Testis (tissue), 3 donors: Measurements from ENCODE around the gene EXOC4. TPM values are rescaled to one million over a fixed set of nuclear protein-coding genes. Genes with fewer than 3 reads are reported as not detected.

ENCODE experiments used
- DNase-seq: peaks from one replicate; pipeline ENCODE4 v3.0.0-alpha.2; 2019
- H3K27ac ChIP-seq, 2 donors: fragments of 200-600 bp; sonication (generic); one replicate each; pipeline ENCODE4 v1.5.1; 2019
- H3K27me3 ChIP-seq: fragments of 200-600 bp; sonication (generic); one replicate; pipeline ENCODE4 v1.5.1; 2019
- H3K36me3 ChIP-seq: fragments of 200-600 bp; sonication (generic); one replicate; pipeline ENCODE4 v1.5.1; 2017; ENCODE audit warnings: low read depth; ENCODE audit errors: missing control alignments
- H3K4me1 ChIP-seq: fragments of 200-600 bp; sonication (generic); one replicate; pipeline ENCODE4 v1.5.1; 2019
- H3K4me3 ChIP-seq, 2 donors: fragments of 200-600 bp; sonication (generic); one replicate each; pipeline ENCODE4 v1.5.1; 2017 to 2019
- H3K9me3 ChIP-seq: fragments of 200-600 bp; sonication (generic); one replicate; pipeline ENCODE4 v1.5.1; 2017
- POLR2A ChIP-seq: fragments of 450-650 bp; IDR thresholded peaks from one replicate; pipeline ENCODE4 v1.6.1; 2017; ENCODE audit warnings: antibody characterized with exemption, mild to moderate bottlenecking, moderate library complexity
- WGBS, 2 donors: methylation state at CpG; one replicate each; pipeline ENCODE4 v1.1.5; 2018; 5-methylcytosine and 5-hydroxymethylcytosine counted together
- intact Hi-C: fragments of 100-400 bp; cut with DNase I; formaldehyde crosslinking; loops from one replicate; pipeline ENCODE4 v1.15.1; 2023; ENCODE audit warnings: low total_unique reads
- polyA plus RNA-seq: library from polyadenylated mRNA; stranded (reverse); fragments of 350-450 nt; fragmentation: Illumina TruSeq; extraction: RNeasy Lipid Tissue Mini Kit (QIAGEN cat#74804); gene quantifications from one replicate; pipeline ENCODE4 v1.2.3, GENCODE V29; 2014; ENCODE audit warnings: low read depth, low replicate concordance; ENCODE audit not compliant: insufficient read depth
- total RNA-seq, 2 donors: library from RNA; depleted of rRNA; stranded (reverse); fragments of >200 nt; gene quantifications; one replicate each; pipeline ENCODE4 v1.2.3, GENCODE V29; 2016
- TF ChIP-seq, protein P1 (sequence below), 3 experiments: fragments of 450-650 bp in 2 of 3; fragments of 200-600 bp in 1 of 3; sonication (generic) in 1 of 3; IDR thresholded peaks; one replicate each; pipeline ENCODE4 v1.5.1; 2016 to 2019; ENCODE audit warnings: antibody characterized with exemption in 3 of 3, mild to moderate bottlenecking in 2 of 3, moderate library complexity in 1 of 3

EXOC4 gene
- total and polyA plus RNA-seq, 3 donors from 2014 or later = 47.4 to 169 (median 142) TPM

DNA sequence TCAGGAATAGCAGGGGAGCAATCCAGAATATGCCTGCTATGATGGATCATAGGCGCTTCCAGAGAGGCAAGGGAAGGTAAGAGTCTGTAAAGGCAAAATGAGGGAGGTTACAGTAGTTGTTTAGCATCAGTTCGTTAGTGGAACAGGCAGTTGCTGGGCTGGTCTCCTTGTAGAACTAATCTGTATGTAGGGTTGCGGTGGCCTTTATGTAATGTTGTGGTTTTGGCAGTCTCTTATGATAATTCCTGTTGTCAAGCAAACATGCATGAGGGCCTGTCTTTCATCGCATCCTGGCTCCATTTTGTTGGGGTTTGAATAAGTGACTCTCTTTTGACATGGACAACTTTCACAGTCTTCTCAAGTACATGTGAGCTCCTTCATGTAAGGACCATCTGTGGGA is 446.5 kb downstream of the EXOC4 start:
- intact Hi-C loops = no loop called here
- Histone ChIP-seq H3K9me3 (no peaks in the 10 kb centered on the region), H3K4me3 (no peak overlapping the region), H3K4me1 (no peaks in the 10 kb centered on the region), H3K36me3 (no peaks in the 10 kb centered on the region), H3K27me3 (no peaks in the 10 kb centered on the region), H3K27ac (no peak overlapping the region)
- WGBS, 2 donors = 81 to 92% methylated on average over 4 of the region's 4 CpGs
- TF ChIP-seq, protein P1, sequence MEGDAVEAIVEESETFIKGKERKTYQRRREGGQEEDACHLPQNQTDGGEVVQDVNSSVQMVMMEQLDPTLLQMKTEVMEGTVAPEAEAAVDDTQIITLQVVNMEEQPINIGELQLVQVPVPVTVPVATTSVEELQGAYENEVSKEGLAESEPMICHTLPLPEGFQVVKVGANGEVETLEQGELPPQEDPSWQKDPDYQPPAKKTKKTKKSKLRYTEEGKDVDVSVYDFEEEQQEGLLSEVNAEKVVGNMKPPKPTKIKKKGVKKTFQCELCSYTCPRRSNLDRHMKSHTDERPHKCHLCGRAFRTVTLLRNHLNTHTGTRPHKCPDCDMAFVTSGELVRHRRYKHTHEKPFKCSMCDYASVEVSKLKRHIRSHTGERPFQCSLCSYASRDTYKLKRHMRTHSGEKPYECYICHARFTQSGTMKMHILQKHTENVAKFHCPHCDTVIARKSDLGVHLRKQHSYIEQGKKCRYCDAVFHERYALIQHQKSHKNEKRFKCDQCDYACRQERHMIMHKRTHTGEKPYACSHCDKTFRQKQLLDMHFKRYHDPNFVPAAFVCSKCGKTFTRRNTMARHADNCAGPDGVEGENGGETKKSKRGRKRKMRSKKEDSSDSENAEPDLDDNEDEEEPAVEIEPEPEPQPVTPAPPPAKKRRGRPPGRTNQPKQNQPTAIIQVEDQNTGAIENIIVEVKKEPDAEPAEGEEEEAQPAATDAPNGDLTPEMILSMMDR (IDR thresholded peaks at IDR 0.05) = no peak
- TF ChIP-seq POLR2A = no peak
- DNase-seq = no peak

DNA sequence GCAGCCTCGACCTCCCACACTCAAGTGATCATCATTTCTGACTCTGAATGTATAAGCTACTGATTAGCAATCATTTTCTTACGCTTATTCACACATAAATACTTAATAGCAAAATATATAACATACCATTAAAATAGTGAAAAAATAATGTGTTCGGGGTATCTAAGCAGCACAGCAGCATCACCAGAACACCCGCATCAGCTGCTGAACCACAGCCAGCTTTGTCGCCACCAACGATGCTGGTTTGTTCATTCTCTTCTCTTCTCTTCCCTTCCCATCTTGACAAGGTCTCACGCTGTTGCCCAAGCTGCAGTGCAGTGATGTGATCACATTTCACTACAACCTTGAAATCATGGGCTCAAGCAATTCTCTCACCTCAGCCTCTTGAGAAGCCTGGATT is 449.2 kb downstream of the EXOC4 start:
- intact Hi-C loops = no loop called here
- no peaks in the 10 kb centered on the region for H3K4me1 ChIP-seq

DNA sequence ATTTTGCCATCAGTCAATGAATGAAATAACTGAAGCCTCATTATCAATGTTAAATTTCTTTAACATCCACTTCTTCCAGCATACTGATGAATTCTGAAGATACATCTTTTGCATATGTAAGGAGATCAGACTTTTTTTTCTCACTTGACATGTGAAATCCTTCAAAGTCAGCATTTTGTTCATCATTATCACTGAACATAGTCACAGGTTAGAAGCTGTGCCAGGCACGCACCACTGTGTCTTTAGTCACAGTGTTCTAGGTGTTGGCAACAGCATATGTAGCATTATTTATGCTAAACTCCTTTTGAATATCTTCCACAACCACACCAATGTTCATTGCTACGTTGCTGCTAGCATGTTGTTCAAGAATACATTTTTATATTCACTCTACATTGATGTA is 450.1 kb downstream of the EXOC4 start:
- no peaks in the 10 kb centered on the region for H3K4me1 ChIP-seq
- intact Hi-C loops = no loop called here
- H3K27ac ChIP-seq = no peak overlapping the region
- H3K36me3 ChIP-seq = no peaks in the 10 kb centered on the region
- H3K4me3 ChIP-seq = no peak overlapping the region
- no peaks in the 10 kb centered on the region for H3K27me3 ChIP-seq
- 62 to 95% methylated on average over 2 of the region's 2 CpGs for WGBS, 2 donors
- no peak for TF ChIP-seq POLR2A
- no peaks in the 10 kb centered on the region for H3K9me3 ChIP-seq
- no peak for DNase-seq

More for the DNA sequence above, 449.2 kb downstream of the EXOC4 start:
- Histone ChIP-seq H3K36me3 (no peaks in the 10 kb centered on the region), H3K27ac (no peak overlapping the region), H3K27me3 (no peaks in the 10 kb centered on the region), H3K4me3 (no peak overlapping the region), H3K9me3 (no peaks in the 10 kb centered on the region)
- DNase-seq = no peak
- no peak for TF ChIP-seq POLR2A
- TF ChIP-seq, protein P1 (IDR thresholded peaks at IDR 0.05) = no peak
- 63 to 75% methylated on average over 7 of the region's 7 CpGs for WGBS, 2 donors

DNA sequence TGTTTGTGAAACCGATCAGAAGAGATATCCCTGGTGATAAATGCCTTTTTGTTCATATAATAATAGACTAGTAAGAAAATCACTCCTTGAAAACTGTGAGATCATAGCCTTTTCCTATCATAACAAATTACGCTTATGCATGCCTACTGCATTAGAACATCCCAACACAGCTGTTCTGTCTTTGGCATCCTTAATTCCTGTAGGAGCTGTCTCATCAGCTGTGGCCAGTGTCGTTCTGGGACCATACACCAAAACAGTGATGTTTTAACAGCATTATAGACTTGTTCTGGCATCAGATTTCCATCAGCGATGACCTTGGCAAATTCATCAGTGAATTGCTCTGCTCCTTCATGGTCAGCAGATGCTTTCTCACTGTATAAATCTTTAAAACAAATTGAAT is 450.7 kb downstream of the EXOC4 start:
- DNase-seq = no peak
- intact Hi-C loops = no loop called here
- Histone ChIP-seq H3K4me3 (no peak overlapping the region), H3K36me3 (no peaks in the 10 kb centered on the region), H3K27me3 (no peaks in the 10 kb centered on the region), H3K9me3 (no peaks in the 10 kb centered on the region), H3K27ac (no peak overlapping the region), H3K4me1 (no peaks in the 10 kb centered on the region)
- 63 to 68% methylated on average over 4 of the region's 4 CpGs for WGBS, 2 donors
- TF ChIP-seq, protein P1 (IDR thresholded peaks at IDR 0.05) = no peak
- TF ChIP-seq POLR2A = no peak

DNA sequence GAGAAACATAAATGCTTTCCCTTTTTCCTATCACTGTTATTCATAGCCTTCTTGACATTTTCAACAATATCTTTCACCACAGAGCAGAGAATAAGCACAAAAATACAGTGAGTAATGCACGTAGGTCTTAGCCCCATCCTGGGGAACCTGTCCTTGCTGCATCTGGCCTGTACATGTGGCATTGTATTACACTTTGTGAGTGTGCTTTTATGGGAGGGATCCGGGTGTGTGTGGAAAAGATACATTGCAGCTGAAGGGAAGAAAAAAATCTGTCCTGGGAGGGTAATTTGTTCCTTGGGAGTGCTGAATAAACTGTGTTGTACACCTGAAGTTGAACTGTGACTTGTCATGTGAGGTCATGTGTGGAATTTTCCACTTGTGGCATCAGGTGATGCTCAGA is 451.6 kb downstream of the EXOC4 start:
- 84 to 93% methylated on average over 2 of the region's 2 CpGs for WGBS, 2 donors
- TF ChIP-seq, protein P1 (IDR thresholded peaks at IDR 0.05) = no peak
- TF ChIP-seq POLR2A = no peak
- Histone ChIP-seq H3K27me3 (no peaks in the 10 kb centered on the region), H3K36me3 (no peaks in the 10 kb centered on the region), H3K9me3 (no peaks in the 10 kb centered on the region), H3K4me3 (no peak overlapping the region), H3K27ac (no peak overlapping the region), H3K4me1 (no peaks in the 10 kb centered on the region)
- DNase-seq = no peak
- intact Hi-C loops = no loop called here
